Gastroesophageal sphincter (tissue), 4 donors: ENCODE results near the gene BRD7. TPM values are rescaled to one million over a fixed set of nuclear protein-coding genes. Genes with fewer than 3 reads are reported as not detected.
A peak's percentile ranks its signal among the peaks of the same experiment; 100 is the strongest.

ENCODE experiments used
- ATAC-seq: fragments of 150-250 bp; one replicate; pipeline ENCODE4 v1.9.1; 2016; ENCODE audit warnings: mild to moderate bottlenecking, moderate library complexity
- H3K27ac ChIP-seq, 4 donors: fragments of 200-600 bp; sonication (generic) in 3 of 4; 1 replicate in 3 of 4; 2 replicates in 1 of 4; pipeline ENCODE4 v1.5.1; 2016 to 2019
- H3K27me3 ChIP-seq: fragments of 200-600 bp; sonication (generic); one replicate; pipeline ENCODE4 v1.5.1; 2019
- H3K36me3 ChIP-seq, 2 donors: fragments of 200-600 bp; sonication (generic); one replicate each; pipeline ENCODE4 v1.5.1; 2019; ENCODE audit warnings: control low read depth in 1 of 2
- H3K4me1 ChIP-seq, 3 donors: fragments of 200-600 bp; sonication (generic); 1 replicate in 2 of 3; 2 replicates in 1 of 3; pipeline ENCODE4 v1.5.1; 2016 to 2019; ENCODE audit warnings: control low read depth in 2 of 3
- H3K4me3 ChIP-seq, 2 donors: fragments of 200-600 bp; sonication (generic); one replicate each; pipeline ENCODE4 v1.5.1; 2019; ENCODE audit warnings: mild to moderate bottlenecking in 1 of 2, moderate library complexity in 1 of 2
- H3K9me3 ChIP-seq, 3 donors: fragments of 200-600 bp; sonication (generic); one replicate each; pipeline ENCODE4 v1.5.1; 2017 to 2019; ENCODE audit warnings: control low read depth in 2 of 3
- CTCF ChIP-seq, 4 experiments: fragments of 200-600 bp in 2 of 4; fragments of 450-650 bp in 2 of 4; sonication (generic) in 1 of 4; IDR thresholded peaks; one replicate each; pipeline ENCODE4 v1.5.1; 2017 to 2019; ENCODE audit warnings: antibody characterized with exemption in 4 of 4, mild to moderate bottlenecking in 2 of 4, moderate library complexity in 2 of 4
- EP300 ChIP-seq: sonication (generic); formaldehyde crosslinking; IDR thresholded peaks from one replicate; pipeline ENCODE4 v1.6.1; 2017; ENCODE audit warnings: antibody characterized with exemption, mild to moderate bottlenecking
- POLR2A ChIP-seq, 2 donors: fragments of 450-650 bp; IDR thresholded peaks; one replicate each; pipeline ENCODE4 v1.6.1; 2017; ENCODE audit warnings: antibody characterized with exemption in 2 of 2, mild to moderate bottlenecking in 2 of 2, moderate library complexity in 1 of 2
- POLR2AphosphoS5 ChIP-seq: sonication (generic); formaldehyde crosslinking; IDR thresholded peaks from one replicate; pipeline ENCODE4 v1.6.1; 2017; ENCODE audit warnings: antibody characterized with exemption
- WGBS, 2 donors: methylation state at CpG; one replicate each; pipeline ENCODE4 v1.1.5; 2018; ENCODE audit warnings: low coverage in 1 of 2; 5-methylcytosine and 5-hydroxymethylcytosine counted together
- total RNA-seq, 4 donors: library from RNA; depleted of rRNA; stranded (reverse); fragments of >200 nt; gene quantifications; one replicate each; pipeline ENCODE4 v1.1.0, GENCODE V29; 2016

The BRD7 gene
- total RNA-seq, 4 donors from 2014 or later: 59.1 to 84.0 (median 70.5) TPM

DNA sequence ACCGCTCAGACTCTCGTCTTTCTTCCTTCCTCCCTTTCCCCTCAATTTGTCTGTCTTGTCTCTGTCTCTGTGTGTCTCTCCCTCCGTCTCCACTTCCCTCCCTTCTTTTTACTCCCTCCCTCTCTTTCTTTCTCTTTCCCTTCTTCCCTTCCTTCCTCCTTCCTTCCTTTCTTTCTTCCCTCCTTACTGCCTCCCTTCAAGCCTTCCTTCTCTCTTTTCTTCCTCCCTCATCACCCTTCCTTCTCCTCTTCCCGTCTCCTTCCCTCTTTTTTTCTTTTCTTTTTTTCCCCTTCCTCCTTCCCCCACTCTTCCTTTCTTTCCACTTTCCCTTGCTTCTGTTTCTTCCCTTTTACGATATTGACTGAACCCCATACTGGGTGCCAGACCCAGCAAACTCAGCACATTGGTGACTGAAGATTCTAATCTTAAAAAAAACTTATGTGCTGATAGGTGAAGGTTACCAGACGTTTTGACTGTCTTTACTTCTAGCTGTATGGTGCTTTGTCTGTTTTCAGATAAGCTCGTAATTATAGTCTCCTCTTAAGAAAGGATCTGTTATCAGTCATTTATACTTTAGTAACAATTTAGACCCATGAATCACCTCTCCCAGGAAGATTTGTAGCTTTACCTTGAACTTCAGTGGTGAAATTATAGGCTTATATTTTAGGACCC is 481 bp upstream of the BRD7 start:
- H3K27ac ChIP-seq: peak overlapping the region; percentile 60 to 90 (median 84)

GRCh38 chr16:50367777-50368409 is 895 bp downstream of the BRD7 start:
- WGBS, 2 donors: 5 to 8% methylated on average over 12 of the region's 23 CpGs
- H3K27me3 ChIP-seq: no peaks in the 10 kb centered on the region
- H3K9me3 ChIP-seq: no peaks in the 10 kb centered on the region
- peak overlapping the region; percentile 75 to 95 for H3K4me3 ChIP-seq
- peaks cover 0 to 18% of the 10 kb centered on the region in 2 donors for H3K36me3 ChIP-seq
- no peak for ATAC-seq
- TF ChIP-seq CTCF (IDR thresholded peaks at IDR 0.05) (no peak), EP300 (no peak), POLR2AphosphoS5 (no peak), POLR2A (IDR thresholded peaks at IDR 0.05) (no peak)
- peaks cover 12 to 60% (median 16%) of the 10 kb centered on the region in 3 donors for H3K4me1 ChIP-seq
- peak overlapping the region; percentile 30 to 90 (median 84) for H3K27ac ChIP-seq

More for the DNA sequence above, 481 bp upstream of the BRD7 start:
- WGBS, 2 donors: 13 to 31% methylated on average over 4 to 6 of the region's 7 CpGs
- ATAC-seq: no peak
- peak overlapping the region; percentile 34 to 95 for H3K4me3 ChIP-seq
- peaks cover 12 to 67% (median 16%) of the 10 kb centered on the region in 3 donors for H3K4me1 ChIP-seq
- no peak for TF ChIP-seq POLR2A (IDR thresholded peaks at IDR 0.05)
- TF ChIP-seq POLR2AphosphoS5: no peak
- no peaks in the 10 kb centered on the region for H3K9me3 ChIP-seq
- H3K36me3 ChIP-seq: peaks cover 0 to 4% of the 10 kb centered on the region in 2 donors
- no peaks in the 10 kb centered on the region for H3K27me3 ChIP-seq

DNA sequence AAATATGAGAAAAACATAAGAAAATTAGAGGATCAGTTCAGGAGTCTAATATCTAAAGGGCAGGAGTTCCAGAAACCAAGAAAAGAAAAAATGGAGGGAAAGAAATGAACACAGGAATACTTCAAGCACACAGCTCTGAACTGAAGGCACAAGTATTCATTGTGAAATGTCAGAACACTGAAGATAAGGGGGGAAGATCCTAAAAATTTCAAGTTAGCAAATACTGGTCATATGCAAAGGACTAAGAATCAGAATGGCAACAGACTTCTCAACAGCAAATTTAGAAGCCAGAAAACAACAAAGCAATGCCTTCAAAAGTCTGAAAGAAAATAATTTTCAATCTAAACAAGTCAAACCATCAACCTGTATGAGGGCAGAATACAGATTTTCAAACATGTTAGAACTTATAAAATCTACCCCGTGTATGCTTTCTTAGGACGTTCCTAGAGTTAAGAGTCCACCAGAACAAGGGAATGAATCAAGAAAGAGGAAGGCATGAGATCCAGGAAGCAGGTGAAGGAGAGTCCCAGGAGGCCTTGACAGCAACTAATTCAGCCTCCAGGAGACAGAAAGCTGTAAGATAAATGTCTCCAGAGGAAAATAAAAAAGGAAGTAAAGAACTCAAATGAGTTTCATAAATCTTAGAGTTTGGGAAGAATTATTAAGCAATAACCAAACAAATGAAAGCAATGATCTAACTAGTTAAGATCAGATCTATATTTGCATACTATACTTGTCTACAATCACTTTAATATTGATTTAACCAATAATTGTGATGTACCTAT is 2.8 kb downstream of the BRD7 start:
- no peak for ATAC-seq
- WGBS, 2 donors: 21 to 38% methylated on average over 2 of the region's 2 CpGs
- Histone ChIP-seq H3K27me3 (no peaks in the 10 kb centered on the region), H3K4me1 (peaks cover 12 to 66% (median 16%) of the 10 kb centered on the region in 3 donors), H3K4me3 (no peak overlapping the region), H3K27ac (no peak overlapping the region), H3K9me3 (no peaks in the 10 kb centered on the region), H3K36me3 (peaks cover 0 to 22% of the 10 kb centered on the region in 2 donors)
- TF ChIP-seq POLR2AphosphoS5 (no peak), EP300 (no peak), POLR2A (IDR thresholded peaks at IDR 0.05) (no peak), CTCF (IDR thresholded peaks at IDR 0.05) (no peak)

DNA sequence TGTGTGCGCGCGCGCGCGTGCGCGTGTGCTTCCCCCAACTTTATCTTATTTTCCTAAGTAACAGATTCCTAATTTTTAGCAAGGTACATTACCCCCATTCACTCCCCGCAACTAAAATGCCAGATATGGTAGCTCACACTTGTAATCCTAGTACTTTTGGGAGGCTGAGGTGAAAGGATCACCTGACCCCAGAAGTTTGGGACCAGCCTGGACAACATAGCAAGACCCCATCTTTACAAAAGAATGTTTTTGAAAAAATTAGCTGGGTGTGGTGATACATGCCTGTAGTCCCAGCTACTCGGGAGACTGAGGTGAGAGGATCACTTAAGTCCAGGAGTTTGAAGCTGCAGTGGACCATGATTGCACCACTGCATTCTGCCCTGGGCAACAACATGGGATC is 5.1 kb downstream of the BRD7 start:
- Histone ChIP-seq H3K9me3 (no peaks in the 10 kb centered on the region), H3K36me3 (peaks cover 0 to 24% of the 10 kb centered on the region in 2 donors), H3K4me1 (peaks cover 25 to 85% (median 29%) of the 10 kb centered on the region in 3 donors), H3K27ac (no peak overlapping the region), H3K27me3 (no peaks in the 10 kb centered on the region), H3K4me3 (no peak overlapping the region)
- ATAC-seq: no peak
- no peak for TF ChIP-seq POLR2A (IDR thresholded peaks at IDR 0.05)
- TF ChIP-seq POLR2AphosphoS5: no peak
- no peak for TF ChIP-seq EP300
- TF ChIP-seq CTCF (IDR thresholded peaks at IDR 0.05): no peak
- WGBS, 2 donors: 63 to 91% methylated on average over 4 to 8 of the region's 10 CpGs

DNA sequence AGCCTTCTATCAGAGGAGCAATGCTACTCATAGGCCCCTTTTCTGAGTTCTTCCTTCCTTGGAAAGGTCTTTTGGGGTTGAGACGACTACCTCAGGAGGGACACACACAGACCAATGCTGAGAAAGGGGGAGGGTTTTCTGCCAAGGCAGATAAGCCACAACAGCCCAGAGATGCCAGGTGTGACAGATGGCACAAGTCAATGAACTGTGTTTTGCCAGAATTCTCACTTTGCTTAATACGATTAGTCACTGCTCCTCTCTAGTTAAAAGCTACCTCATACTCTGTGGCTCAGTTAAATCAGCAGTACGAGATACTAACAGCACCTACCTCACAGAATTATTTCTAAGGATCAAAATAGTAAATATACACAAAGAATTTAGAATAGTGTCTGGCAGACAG is 8.0 kb downstream of the BRD7 start:
- ATAC-seq: no peak
- no peak for TF ChIP-seq EP300
- TF ChIP-seq POLR2AphosphoS5: no peak
- no peak for TF ChIP-seq POLR2A (IDR thresholded peaks at IDR 0.05)
- Histone ChIP-seq H3K9me3 (no peaks in the 10 kb centered on the region), H3K4me3 (no peak overlapping the region), H3K27ac (peak overlapping the region; percentile 61 to 84 (median 74)), H3K27me3 (no peaks in the 10 kb centered on the region), H3K36me3 (peaks cover 0 to 32% of the 10 kb centered on the region in 2 donors), H3K4me1 (peaks cover 13 to 71% (median 13%) of the 10 kb centered on the region in 3 donors)
- WGBS, 2 donors: 22 to 39% methylated on average over 3 of the region's 3 CpGs
